Karpas-422 (cell line): ENCODE measurements around the gene SEC22C. TPM values are rescaled to one million over a fixed set of nuclear protein-coding genes. Genes with fewer than 3 reads are reported as not detected.
A peak's percentile ranks its signal among the peaks of the same experiment; 100 is the strongest.
"Not testable (repeated sequence)": the region's sequence is repeated elsewhere in the genome, so short reads cannot be mapped to it uniquely, and the experiment has no call there.

ENCODE experiments used
- DNase-seq: peaks from one replicate; pipeline ENCODE4 v3.0.0-alpha.2; 2015
- H2AFZ ChIP-seq: fragments of 200-600 bp; sonication (generic); 2 replicates; pipeline ENCODE4 v1.6.1; 2014; ENCODE audit warnings: antibody characterized with exemption, low read length, mixed read lengths
- H3K27ac ChIP-seq: fragments of 200-600 bp; sonication (generic); 2 replicates; pipeline ENCODE4 v1.5.1; 2014; ENCODE audit warnings: mild to moderate bottlenecking, low read length, moderate library complexity
- H3K27me3 ChIP-seq: fragments of 200-600 bp; sonication (generic); 2 replicates; pipeline ENCODE4 v1.6.1; 2014; ENCODE audit warnings: low read length, mixed read lengths
- H3K36me3 ChIP-seq: fragments of 200-600 bp; sonication (generic); 2 replicates; pipeline ENCODE4 v1.6.1; 2014; ENCODE audit warnings: low read length, mixed read lengths; ENCODE audit not compliant: insufficient read depth
- H3K4me1 ChIP-seq: fragments of 200-600 bp; sonication (generic); 2 replicates; pipeline ENCODE4 v1.6.1; 2014; ENCODE audit warnings: mild to moderate bottlenecking, low read length, mixed read lengths
- H3K4me2 ChIP-seq: fragments of 200-600 bp; sonication (generic); 2 replicates; pipeline ENCODE4 v1.6.1; 2014; ENCODE audit warnings: low read length, low read depth, mild to moderate bottlenecking; ENCODE audit not compliant: poor library complexity, severe bottlenecking
- H3K4me3 ChIP-seq: fragments of 200-600 bp; sonication (generic); 2 replicates; pipeline ENCODE4 v1.5.1; 2014; ENCODE audit warnings: mild to moderate bottlenecking, antibody characterized with exemption, low read length, mixed read lengths
- H3K79me2 ChIP-seq: fragments of 200-600 bp; sonication (generic); 2 replicates; pipeline ENCODE4 v1.6.1; 2014; ENCODE audit warnings: mild to moderate bottlenecking, low read length, mixed read lengths
- H3K9ac ChIP-seq: fragments of 200-600 bp; sonication (generic); 2 replicates; pipeline ENCODE4 v1.6.0; 2014; ENCODE audit warnings: low read length
- H3K9me2 ChIP-seq: fragments of 200-600 bp; sonication (generic), shearing (Covaris generic); replicated peaks from 2 replicates; pipeline ENCODE4 v1.6.0; 2014; ENCODE audit warnings: mild to moderate bottlenecking, low read length, moderate library complexity; ENCODE audit not compliant: insufficient read depth
- H3K9me3 ChIP-seq: fragments of 300-700, 200-600 bp; sonication (generic); 2 replicates; pipeline ENCODE4 v1.6.1; 2014; ENCODE audit warnings: low read length, mixed read lengths
- H4K20me1 ChIP-seq: fragments of 200-600 bp; sonication (generic); 2 replicates; pipeline ENCODE4 v1.6.1; 2014; ENCODE audit warnings: mild to moderate bottlenecking, antibody characterized with exemption, low read length, low read depth; ENCODE audit not compliant: insufficient read depth
- total RNA-seq: library from RNA; depleted of rRNA; stranded (reverse); fragments of >200 nt; shearing (Covaris generic); gene quantifications from 2 replicates; pipeline ENCODE4 v1.2.3, GENCODE V29; 2014; ENCODE audit warnings: low replicate concordance

Gene SEC22C
- total RNA-seq, 1 experiment from 2014 or later, result 49.8 TPM

- H3K27me3 ChIP-seq, result no peaks in the 10 kb centered on the region
- H4K20me1 ChIP-seq, result peaks cover 13% of the 10 kb centered on the region
- no peak for DNase-seq
- peaks cover 26% of the 10 kb centered on the region for H3K36me3 ChIP-seq
- peaks cover 50% of the 10 kb centered on the region for H3K4me1 ChIP-seq
- H3K79me2 ChIP-seq, result peaks cover 72% of the 10 kb centered on the region
- no peaks in the 10 kb centered on the region for H3K9me3 ChIP-seq
- no peak overlapping the region for H2AFZ ChIP-seq
- no peak overlapping the region for H3K9ac ChIP-seq
- no peak overlapping the region for H3K4me3 ChIP-seq
- peak overlapping the region; percentile 91 for H3K4me2 ChIP-seq
- no peaks in the 10 kb centered on the region for H3K9me2 ChIP-seq
- H3K27ac ChIP-seq, result no peak overlapping the region
These were observed 21.2 kb upstream of the SEC22C start for GRCh38 chr3:42602961-42603360.

GRCh38 chr3:42601896-42602581, 20.3 kb upstream of the SEC22C start:
- peak; percentile 80 for DNase-seq
- Histone ChIP-seq H3K4me2 (peak overlapping the region; percentile 91), H3K4me3 (peak overlapping the region; percentile 72), H3K36me3 (peaks cover 19% of the 10 kb centered on the region), H3K9ac (peak overlapping the region; percentile 91), H3K9me3 (no peaks in the 10 kb centered on the region), H3K4me1 (peaks cover 49% of the 10 kb centered on the region), H3K9me2 (no peaks in the 10 kb centered on the region), H3K27ac (peak overlapping the region; percentile 67), H4K20me1 (peaks cover 9% of the 10 kb centered on the region; the same call in 1 of the 2 replicates), H2AFZ (no peak overlapping the region), H3K27me3 (no peaks in the 10 kb centered on the region), H3K79me2 (peaks cover 63% of the 10 kb centered on the region)

- H3K4me2 ChIP-seq, result peak overlapping the region; percentile 91
- H3K36me3 ChIP-seq, result peaks cover 16% of the 10 kb centered on the region
- H3K79me2 ChIP-seq, result peaks cover 54% of the 10 kb centered on the region
- DNase-seq, result peak; percentile 85
- peaks cover 45% of the 10 kb centered on the region for H3K4me1 ChIP-seq
- H3K9ac ChIP-seq, result peak overlapping the region; percentile 91
- peak overlapping the region; percentile 72 for H3K4me3 ChIP-seq
- peak overlapping the region; percentile 67 for H3K27ac ChIP-seq
- H4K20me1 ChIP-seq, result peaks cover 9% of the 10 kb centered on the region; the same call in 1 of the 2 replicates
- no peaks in the 10 kb centered on the region for H3K9me3 ChIP-seq
- no peak overlapping the region for H2AFZ ChIP-seq
- H3K9me2 ChIP-seq, result no peaks in the 10 kb centered on the region
- H3K27me3 ChIP-seq, result no peaks in the 10 kb centered on the region
These were observed 19.4 kb upstream of the SEC22C start for GRCh38 chr3:42600958-42601675.

- Histone ChIP-seq H3K4me2 (peak within 1 kb of the TSS; percentile 96), H3K27ac (peak within 1 kb of the TSS; percentile 95), H2AFZ (peak within 1 kb of the TSS; percentile 80; the same call in 1 of the 2 replicates), H3K9me2 (no peaks in the 10 kb centered on the region), H3K27me3 (no peaks in the 10 kb centered on the region), H3K9me3 (no peaks in the 10 kb centered on the region), H3K4me3 (peak within 1 kb of the TSS; percentile 73), H3K4me1 (peaks cover 40% of the 10 kb centered on the region), H4K20me1 (peaks cover 6% of the 10 kb centered on the region; the same call in 1 of the 2 replicates), H3K9ac (peak within 1 kb of the TSS; percentile 91), H3K36me3 (peaks cover 14% of the 10 kb centered on the region), H3K79me2 (peaks cover 49% of the 10 kb centered on the region)
- peak; percentile 100 for DNase-seq
These were observed 18.6 kb upstream of the SEC22C start, which contains the start of gene NKTR for GRCh38 chr3:42600111-42600957. Gene NKTR, plus strand, starts transcription at chr3:42600686. Its CDS starts 321 bp downstream, at chr3:42601007.

- peaks cover 27% of the 10 kb centered on the region for H3K4me1 ChIP-seq
- not testable (repeated sequence) for DNase-seq, H4K20me1 ChIP-seq, H3K27me3 ChIP-seq, H3K27ac ChIP-seq, H3K4me3 ChIP-seq, H3K9ac ChIP-seq, H3K9me3 ChIP-seq, H3K9me2 ChIP-seq, H3K4me2 ChIP-seq, H2AFZ ChIP-seq
- H3K79me2 ChIP-seq, result peaks cover 47% of the 10 kb centered on the region
- peaks cover 34% of the 10 kb centered on the region for H3K36me3 ChIP-seq
These were observed 15.3 kb upstream of the SEC22C start for GRCh38 chr3:42597098-42597497.

GRCh38 chr3:42595682-42596081, 13.9 kb upstream of the SEC22C start:
- peaks cover 39% of the 10 kb centered on the region for H3K36me3 ChIP-seq

GRCh38 chr3:42593635-42594034, 11.9 kb upstream of the SEC22C start:
- Histone ChIP-seq H2AFZ (no peak overlapping the region), H3K27me3 (no peaks in the 10 kb centered on the region), H3K9me2 (no peaks in the 10 kb centered on the region), H3K79me2 (peaks cover 45% of the 10 kb centered on the region), H3K9ac (no peak overlapping the region), H3K36me3 (peaks cover 39% of the 10 kb centered on the region), H3K4me2 (peak overlapping the region; percentile 77), H4K20me1 (no peaks in the 10 kb centered on the region), H3K27ac (no peak overlapping the region), H3K4me1 (peaks cover 38% of the 10 kb centered on the region), H3K4me3 (no peak overlapping the region), H3K9me3 (no peaks in the 10 kb centered on the region)
- DNase-seq, result no peak

More at GRCh38 chr3:42595682-42596081, 13.9 kb upstream of the SEC22C start:
- Histone ChIP-seq H3K27me3 (no peaks in the 10 kb centered on the region), H3K4me1 (peaks cover 33% of the 10 kb centered on the region), H4K20me1 (no peaks in the 10 kb centered on the region), H3K9ac (no peak overlapping the region), H2AFZ (no peak overlapping the region), H3K27ac (peak overlapping the region; percentile 14; the same call in 1 of the 2 replicates), H3K9me3 (no peaks in the 10 kb centered on the region), H3K9me2 (no peaks in the 10 kb centered on the region), H3K79me2 (peaks cover 45% of the 10 kb centered on the region), H3K4me3 (no peak overlapping the region), H3K4me2 (no peak overlapping the region)
- no peak for DNase-seq
